ENCODE data around the gene NDUFS4.

DNA sequence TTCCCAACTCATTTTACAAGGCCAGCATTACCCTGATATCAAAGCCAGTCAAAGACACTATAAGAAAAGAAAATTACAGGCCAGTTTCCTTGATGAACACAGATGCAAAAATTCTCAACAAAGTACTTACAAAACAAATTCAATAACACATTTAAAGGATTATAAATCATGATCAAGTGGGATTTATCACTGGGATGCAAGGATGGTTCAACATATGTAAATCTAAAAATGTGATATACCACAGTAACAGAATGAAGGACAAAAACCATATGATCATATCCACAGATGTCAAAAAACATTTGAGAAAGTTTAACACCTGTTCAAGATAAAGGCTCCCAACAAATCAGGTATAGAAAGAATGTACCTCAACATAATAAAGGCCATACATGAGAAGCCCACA is 130.6 kb downstream of the NDUFS4 start:
- TF ChIP-seq, protein P1, sequence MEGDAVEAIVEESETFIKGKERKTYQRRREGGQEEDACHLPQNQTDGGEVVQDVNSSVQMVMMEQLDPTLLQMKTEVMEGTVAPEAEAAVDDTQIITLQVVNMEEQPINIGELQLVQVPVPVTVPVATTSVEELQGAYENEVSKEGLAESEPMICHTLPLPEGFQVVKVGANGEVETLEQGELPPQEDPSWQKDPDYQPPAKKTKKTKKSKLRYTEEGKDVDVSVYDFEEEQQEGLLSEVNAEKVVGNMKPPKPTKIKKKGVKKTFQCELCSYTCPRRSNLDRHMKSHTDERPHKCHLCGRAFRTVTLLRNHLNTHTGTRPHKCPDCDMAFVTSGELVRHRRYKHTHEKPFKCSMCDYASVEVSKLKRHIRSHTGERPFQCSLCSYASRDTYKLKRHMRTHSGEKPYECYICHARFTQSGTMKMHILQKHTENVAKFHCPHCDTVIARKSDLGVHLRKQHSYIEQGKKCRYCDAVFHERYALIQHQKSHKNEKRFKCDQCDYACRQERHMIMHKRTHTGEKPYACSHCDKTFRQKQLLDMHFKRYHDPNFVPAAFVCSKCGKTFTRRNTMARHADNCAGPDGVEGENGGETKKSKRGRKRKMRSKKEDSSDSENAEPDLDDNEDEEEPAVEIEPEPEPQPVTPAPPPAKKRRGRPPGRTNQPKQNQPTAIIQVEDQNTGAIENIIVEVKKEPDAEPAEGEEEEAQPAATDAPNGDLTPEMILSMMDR (IDR thresholded peaks at IDR 0.05; ENCODE audit: borderline replicate concordance, extremely low read depth, low read length, poor library complexity, severe bottlenecking): no peak
- TF ChIP-seq EZH2 (IDR thresholded peaks at IDR 0.05; ENCODE audit: borderline replicate concordance, low read depth, low read length, severe bottlenecking): no peak

All from DND-41 (cell line).